NCI-H146 treated with DMSO at 0.1 percent for 48 hours (cell line): ENCODE data around the gene PEPD.

Source experiments
- DNase-seq: peaks from one replicate; lab custom pipeline; 2025; ENCODE audit not compliant: unreplicated experiment; lab: John Stamatoyannopoulos, UW

Gene PEPD

GRCh38 chr19:33397536-33398360, 123.8 kb downstream of the PEPD start:
- no peak for DNase-seq

- DNase-seq: no peak
These were observed 124.7 kb downstream of the PEPD start for GRCh38 chr19:33396701-33397535.

- no peak for DNase-seq
These were observed 125.7 kb downstream of the PEPD start for GRCh38 chr19:33395561-33396550.

GRCh38 chr19:33394723-33395560, 126.6 kb downstream of the PEPD start:
- no peak for DNase-seq

GRCh38 chr19:33394006-33394722, 127.4 kb downstream of the PEPD start:
- DNase-seq: no peak

- peak; percentile 67 for DNase-seq
These were observed 128.1 kb downstream of the PEPD start for GRCh38 chr19:33393286-33394005.

GRCh38 chr19:33392341-33393285, 129.0 kb downstream of the PEPD start:
- DNase-seq: peak; percentile 52

GRCh38 chr19:33391631-33392249, 129.9 kb downstream of the PEPD start:
- DNase-seq: no peak

- no peak for DNase-seq
These were observed 130.5 kb downstream of the PEPD start for GRCh38 chr19:33390908-33391630.

GRCh38 chr19:33390101-33390907, 131.3 kb downstream of the PEPD start:
- DNase-seq: no peak

GRCh38 chr19:33389421-33390100, 132.0 kb downstream of the PEPD start:
- no peak for DNase-seq

GRCh38 chr19:33388725-33389420, 132.7 kb downstream of the PEPD start:
- no peak for DNase-seq

- no peak for DNase-seq
These were observed 133.3 kb downstream of the PEPD start for GRCh38 chr19:33388231-33388724.
